Tibial nerve (tissue), 3 donors: ENCODE results near the gene ZNF141.

Source experiments
- CTCF ChIP-seq, 5 experiments: fragments of 200-600 bp in 3 of 5; fragments of 450-650 bp in 2 of 5; sonication (generic) in 3 of 5; IDR thresholded peaks; one replicate each; pipeline ENCODE4 v1.5.1; 2016 to 2019; ENCODE audit warnings: antibody characterized with exemption in 5 of 5, mild to moderate bottlenecking in 3 of 5, moderate library complexity in 2 of 5
- POLR2A ChIP-seq, 2 donors: fragments of 450-650 bp; IDR thresholded peaks; one replicate each; pipeline ENCODE4 v1.6.1; 2017; ENCODE audit warnings: antibody characterized with exemption in 2 of 2, mild to moderate bottlenecking in 2 of 2, moderate library complexity in 2 of 2

- TF ChIP-seq CTCF (IDR thresholded peaks at IDR 0.05): no peak
- TF ChIP-seq POLR2A (IDR thresholded peaks at IDR 0.05): no peak
Observed at GRCh38 chr4:373062-373839, 35.6 kb downstream of the ZNF141 start.
